ENCODE results near the gene C1R.

DNA sequence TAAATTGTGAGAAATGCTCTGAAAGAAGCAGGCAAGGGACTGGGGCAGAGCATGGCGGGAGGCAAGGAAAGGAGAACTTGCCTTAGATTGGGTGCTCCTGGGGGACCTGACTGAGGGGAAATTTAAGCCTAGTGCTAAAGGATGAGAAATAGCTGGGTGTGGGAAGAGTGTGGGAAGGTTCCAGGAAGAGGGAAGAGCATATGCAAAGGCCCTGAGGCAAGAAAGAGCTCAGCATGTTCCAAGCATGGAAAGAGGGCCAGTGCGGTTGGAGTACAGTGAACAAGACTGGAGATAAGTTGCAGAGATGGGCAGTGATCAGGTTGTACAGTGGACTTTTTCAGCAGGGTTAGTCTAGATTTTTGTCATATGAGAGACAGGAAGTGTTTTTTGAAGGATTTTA is 47.0 kb upstream of the C1R start:
- TF ChIP-seq, protein P1, sequence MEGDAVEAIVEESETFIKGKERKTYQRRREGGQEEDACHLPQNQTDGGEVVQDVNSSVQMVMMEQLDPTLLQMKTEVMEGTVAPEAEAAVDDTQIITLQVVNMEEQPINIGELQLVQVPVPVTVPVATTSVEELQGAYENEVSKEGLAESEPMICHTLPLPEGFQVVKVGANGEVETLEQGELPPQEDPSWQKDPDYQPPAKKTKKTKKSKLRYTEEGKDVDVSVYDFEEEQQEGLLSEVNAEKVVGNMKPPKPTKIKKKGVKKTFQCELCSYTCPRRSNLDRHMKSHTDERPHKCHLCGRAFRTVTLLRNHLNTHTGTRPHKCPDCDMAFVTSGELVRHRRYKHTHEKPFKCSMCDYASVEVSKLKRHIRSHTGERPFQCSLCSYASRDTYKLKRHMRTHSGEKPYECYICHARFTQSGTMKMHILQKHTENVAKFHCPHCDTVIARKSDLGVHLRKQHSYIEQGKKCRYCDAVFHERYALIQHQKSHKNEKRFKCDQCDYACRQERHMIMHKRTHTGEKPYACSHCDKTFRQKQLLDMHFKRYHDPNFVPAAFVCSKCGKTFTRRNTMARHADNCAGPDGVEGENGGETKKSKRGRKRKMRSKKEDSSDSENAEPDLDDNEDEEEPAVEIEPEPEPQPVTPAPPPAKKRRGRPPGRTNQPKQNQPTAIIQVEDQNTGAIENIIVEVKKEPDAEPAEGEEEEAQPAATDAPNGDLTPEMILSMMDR (conservative IDR thresholded peaks at IDR 0.05 in 1 of 2, IDR thresholded peaks at IDR 0.05 in 1 of 2; ENCODE audit: extremely low read depth in 1 of 2, insufficient read depth in 1 of 2, low read depth in 1 of 2, low read length in 2 of 2), result no peak
- no peak for TF ChIP-seq EZH2 (IDR thresholded peaks at IDR 0.05; ENCODE audit: borderline replicate concordance, low read length)

Measured in mammary epithelial cell (primary cell).